T-helper 2 cell treated with Interferon-gamma antibody and Interleukin-4, amounts not matched to agents 5 μg/mL and 100 μg/mL, for 36 hours (primary cell): ENCODE data around the gene RHEX.
"Not testable (repeated sequence)": the region's sequence is repeated elsewhere in the genome, so short reads cannot be mapped to it uniquely, and the experiment has no call there.

Experiments
- DNase-seq: peaks from one replicate; pipeline ENCODE4 v3.0.0; 2021; ENCODE audit warnings: low spot score
- H3K27ac Mint-ChIP-seq: one replicate; pipeline ENCODE4 v1.8.0; 2021; ENCODE audit warnings: mild to moderate bottlenecking, mixed read lengths
- H3K27me3 Mint-ChIP-seq: one replicate; pipeline ENCODE4 v1.8.0; 2021; ENCODE audit warnings: low read depth, mixed read lengths
- H3K36me3 Mint-ChIP-seq: one replicate; pipeline ENCODE4 v1.8.0; 2021; ENCODE audit warnings: low read depth, mixed read lengths
- H3K4me1 Mint-ChIP-seq: one replicate; pipeline ENCODE4 v1.8.0; 2021; ENCODE audit warnings: low read depth, mixed read lengths
- H3K4me3 Mint-ChIP-seq: one replicate; pipeline ENCODE4 v1.8.0; 2022; ENCODE audit warnings: mild to moderate bottlenecking, moderate library complexity, mixed read lengths
- H3K9me3 Mint-ChIP-seq: one replicate; pipeline ENCODE4 v1.8.0; 2021; ENCODE audit warnings: mixed read lengths

RHEX gene

GRCh38 chr1:206058927-206059292 is 5.9 kb downstream of the RHEX start:
- Mint-ChIP-seq H3K9me3 (peaks cover 4% of the 10 kb centered on the region), H3K27ac (no peak overlapping the region), H3K36me3 (no peaks in the 10 kb centered on the region), H3K27me3 (peaks cover 55% of the 10 kb centered on the region), H3K4me1 (no peaks in the 10 kb centered on the region), H3K4me3 (no peak overlapping the region)
- no peak for DNase-seq

GRCh38 chr1:206059355-206059915 is 6.5 kb downstream of the RHEX start:
- Mint-ChIP-seq H3K36me3 (no peaks in the 10 kb centered on the region), H3K4me3 (no peak overlapping the region), H3K9me3 (peaks cover 4% of the 10 kb centered on the region), H3K27me3 (peaks cover 51% of the 10 kb centered on the region), H3K4me1 (no peaks in the 10 kb centered on the region), H3K27ac (no peak overlapping the region)
- DNase-seq = no peak

- Mint-ChIP-seq H3K4me3 (no peak overlapping the region), H3K9me3 (peaks cover 4% of the 10 kb centered on the region), H3K27ac (no peak overlapping the region), H3K27me3 (peaks cover 47% of the 10 kb centered on the region), H3K4me1 (no peaks in the 10 kb centered on the region), H3K36me3 (no peaks in the 10 kb centered on the region)
- DNase-seq = no peak
Observed at GRCh38 chr1:206060844-206061243, 7.9 kb downstream of the RHEX start.

DNA sequence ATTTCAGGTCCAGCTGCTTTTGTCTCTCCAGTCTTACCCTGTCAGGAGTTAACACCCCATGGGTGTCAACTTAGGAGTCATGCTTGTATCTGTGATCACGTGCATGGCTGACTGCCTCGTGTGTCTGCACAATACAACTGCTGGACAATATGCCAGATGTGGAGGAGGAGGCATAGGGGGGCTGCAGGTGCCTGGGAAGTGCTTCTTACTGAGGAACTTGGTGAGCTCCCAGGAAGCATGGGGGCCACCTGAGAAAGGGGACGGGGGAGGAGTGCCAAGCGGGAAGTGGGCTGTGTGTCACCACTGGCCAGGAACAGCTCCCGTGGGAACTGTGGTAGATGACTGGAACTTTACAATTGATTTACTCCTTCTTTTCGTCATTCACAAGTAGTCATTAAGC is 9.5 kb downstream of the RHEX start:
- peaks cover 46% of the 10 kb centered on the region for H3K27me3 Mint-ChIP-seq

DNA sequence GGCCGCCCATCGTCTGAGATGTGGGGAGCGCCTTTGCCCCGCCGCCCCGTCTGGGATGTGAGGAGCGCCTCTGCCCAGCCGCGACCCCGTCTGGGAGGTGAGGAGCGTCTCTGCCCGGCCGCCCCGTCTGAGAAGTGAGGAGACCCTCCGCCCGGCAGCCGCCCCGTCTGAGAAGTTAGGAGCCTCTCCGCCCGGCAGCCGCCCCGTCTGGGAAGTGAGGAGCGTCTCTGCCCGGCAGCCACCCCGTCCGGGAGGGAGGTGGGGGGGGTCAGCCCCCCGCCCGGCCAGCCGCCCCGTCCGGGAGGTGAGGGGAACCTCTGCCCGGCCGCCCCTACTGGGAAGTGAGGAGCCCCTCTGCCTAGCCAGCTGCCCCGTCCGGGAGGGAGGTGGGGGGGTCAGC is 11.0 kb downstream of the RHEX start:
- H3K36me3 Mint-ChIP-seq, H3K4me3 Mint-ChIP-seq, H3K4me1 Mint-ChIP-seq, DNase-seq, H3K9me3 Mint-ChIP-seq, H3K27ac Mint-ChIP-seq: not testable (repeated sequence)
- H3K27me3 Mint-ChIP-seq = peaks cover 54% of the 10 kb centered on the region

More for the DNA sequence above, 9.5 kb downstream of the RHEX start:
- peaks cover 5% of the 10 kb centered on the region for H3K4me1 Mint-ChIP-seq
- H3K4me3 Mint-ChIP-seq = no peak overlapping the region
- peaks cover 4% of the 10 kb centered on the region for H3K9me3 Mint-ChIP-seq
- H3K27ac Mint-ChIP-seq = no peak overlapping the region
- DNase-seq = no peak
- no peaks in the 10 kb centered on the region for H3K36me3 Mint-ChIP-seq

DNA sequence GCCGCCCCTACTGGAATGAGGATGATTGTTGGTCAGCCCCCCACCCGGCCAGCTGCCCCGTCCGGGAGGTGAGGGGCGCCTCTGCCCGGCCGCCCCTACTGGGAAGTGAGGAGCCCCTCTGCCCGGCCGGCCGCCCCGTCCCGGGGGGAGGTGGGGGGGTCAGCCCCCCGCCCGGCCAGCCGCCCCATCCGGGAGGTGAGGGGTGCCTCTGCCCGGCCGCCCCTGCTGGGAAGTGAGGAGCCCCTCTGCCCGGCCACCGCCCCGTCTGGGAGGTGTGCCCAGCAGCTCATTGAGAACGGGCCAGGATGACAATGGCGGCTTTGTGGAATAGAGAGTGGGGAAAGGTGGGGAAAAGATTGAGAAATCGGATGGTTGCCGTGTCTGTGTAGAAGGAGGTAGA is 11.5 kb downstream of the RHEX start:
- peaks cover 55% of the 10 kb centered on the region for H3K27me3 Mint-ChIP-seq
- not testable (repeated sequence) for H3K27ac Mint-ChIP-seq, H3K4me3 Mint-ChIP-seq

GRCh38 chr1:206065547-206066145 is 12.7 kb downstream of the RHEX start:
- H3K4me1 Mint-ChIP-seq = peaks cover 5% of the 10 kb centered on the region
- no peaks in the 10 kb centered on the region for H3K36me3 Mint-ChIP-seq
- no peak overlapping the region for H3K4me3 Mint-ChIP-seq
- no peak for DNase-seq
- no peak overlapping the region for H3K27ac Mint-ChIP-seq
- H3K27me3 Mint-ChIP-seq = peaks cover 47% of the 10 kb centered on the region
- H3K9me3 Mint-ChIP-seq = peaks cover 4% of the 10 kb centered on the region

More for the DNA sequence above, 11.5 kb downstream of the RHEX start:
- DNase-seq, H3K4me1 Mint-ChIP-seq, H3K36me3 Mint-ChIP-seq, H3K9me3 Mint-ChIP-seq: not testable (repeated sequence)

DNA sequence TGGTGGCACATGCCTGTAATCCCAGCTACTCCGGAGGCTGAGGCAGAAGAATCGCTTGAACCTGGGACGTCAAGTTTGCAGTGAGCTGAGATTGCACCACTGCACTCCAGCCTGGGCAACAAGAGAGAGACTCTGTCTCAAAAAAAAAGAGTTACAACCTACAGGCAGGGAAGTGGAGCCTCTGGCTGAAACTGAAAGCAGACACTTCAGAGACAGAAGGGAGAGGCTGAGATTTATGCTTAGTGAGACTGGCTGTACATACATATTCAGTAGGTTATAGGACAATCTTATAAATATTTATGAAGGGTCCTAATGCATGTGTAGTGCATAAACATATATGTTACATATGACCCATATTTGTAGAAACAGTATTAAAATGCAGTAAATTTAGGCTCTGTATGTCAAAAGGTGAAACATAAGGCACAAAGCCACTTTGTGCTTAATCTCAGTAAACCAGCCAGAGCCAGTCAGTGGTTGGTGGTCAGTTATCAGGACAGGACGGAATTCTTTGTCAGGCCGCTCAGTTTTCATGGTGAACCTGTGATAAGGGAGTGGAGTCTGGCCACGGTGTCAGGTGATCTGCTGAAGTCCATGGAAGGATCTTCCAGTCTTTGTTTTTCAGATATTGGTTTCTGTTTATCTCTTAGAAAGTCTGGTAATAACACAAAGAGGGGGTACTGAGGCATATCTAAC is 13.7 kb downstream of the RHEX start:
- H3K27me3 Mint-ChIP-seq = peaks cover 44% of the 10 kb centered on the region

DNA sequence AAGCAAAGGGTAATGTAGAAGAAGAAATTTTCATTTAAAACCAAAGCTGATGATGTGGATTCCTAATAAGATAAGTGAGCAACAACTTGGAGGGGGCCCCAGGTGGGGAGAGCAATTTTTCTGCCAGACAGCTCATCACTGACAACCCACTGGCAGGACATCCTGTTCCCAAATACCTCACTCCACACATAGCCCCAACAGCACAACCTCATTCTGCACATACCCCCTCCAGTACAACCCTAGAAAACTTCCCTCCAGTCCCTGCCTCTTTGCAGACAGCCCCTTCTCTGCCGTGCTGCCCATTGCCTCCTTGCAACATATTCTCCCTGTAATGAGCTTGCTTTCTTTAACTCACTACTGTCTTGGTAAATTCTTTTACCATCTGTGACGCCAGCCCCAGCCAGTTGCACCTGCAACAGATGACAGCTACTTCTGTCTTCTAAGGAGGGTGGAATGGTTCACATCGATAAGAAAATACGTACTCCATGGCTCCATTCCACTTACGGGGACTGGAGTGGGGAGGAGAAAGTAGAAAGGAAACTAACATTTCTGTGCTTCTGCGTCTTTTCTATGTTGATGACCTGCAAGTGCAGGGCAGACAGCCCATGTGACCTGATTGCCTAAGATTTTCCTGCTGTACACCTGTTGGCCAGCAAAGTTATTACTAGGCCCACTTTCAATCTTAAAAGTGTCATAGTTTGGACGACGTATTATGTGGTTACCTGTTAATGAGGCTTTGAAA is 14.7 kb downstream of the RHEX start:
- H3K4me3 Mint-ChIP-seq = no peak overlapping the region
- H3K4me1 Mint-ChIP-seq = peaks cover 5% of the 10 kb centered on the region
- H3K9me3 Mint-ChIP-seq = peaks cover 4% of the 10 kb centered on the region
- no peak for DNase-seq
- H3K27ac Mint-ChIP-seq = no peak overlapping the region
- H3K27me3 Mint-ChIP-seq = peaks cover 42% of the 10 kb centered on the region
- no peaks in the 10 kb centered on the region for H3K36me3 Mint-ChIP-seq

More for the DNA sequence above, 13.7 kb downstream of the RHEX start:
- DNase-seq = no peak
- H3K36me3 Mint-ChIP-seq = no peaks in the 10 kb centered on the region
- no peak overlapping the region for H3K27ac Mint-ChIP-seq
- peaks cover 4% of the 10 kb centered on the region for H3K9me3 Mint-ChIP-seq
- H3K4me1 Mint-ChIP-seq = peaks cover 5% of the 10 kb centered on the region
- H3K4me3 Mint-ChIP-seq = no peak overlapping the region

DNA sequence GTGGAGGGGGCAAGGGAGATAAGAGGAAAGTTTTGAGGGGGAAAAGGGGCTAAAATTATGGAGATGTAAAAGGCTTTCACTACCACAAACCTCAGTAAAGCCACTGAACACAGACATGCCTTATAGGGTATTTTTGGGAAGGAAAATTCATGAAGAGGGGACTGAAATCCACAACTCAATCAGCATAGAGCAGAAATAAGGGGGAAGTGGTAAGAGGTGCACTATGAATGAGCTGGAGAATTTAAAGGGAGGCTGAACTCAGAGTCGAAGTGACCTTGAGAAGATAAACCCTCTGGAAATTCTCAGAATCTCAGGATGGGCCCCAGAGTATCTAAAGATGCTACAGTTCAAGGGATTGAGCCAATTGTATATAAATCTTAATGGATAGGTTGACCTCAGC is 15.3 kb downstream of the RHEX start:
- H3K4me3 Mint-ChIP-seq = no peak overlapping the region
- H3K4me1 Mint-ChIP-seq = peaks cover 5% of the 10 kb centered on the region
- no peak overlapping the region for H3K27ac Mint-ChIP-seq
- DNase-seq = no peak
- peaks cover 41% of the 10 kb centered on the region for H3K27me3 Mint-ChIP-seq
- H3K9me3 Mint-ChIP-seq = no peaks in the 10 kb centered on the region
- no peaks in the 10 kb centered on the region for H3K36me3 Mint-ChIP-seq

DNA sequence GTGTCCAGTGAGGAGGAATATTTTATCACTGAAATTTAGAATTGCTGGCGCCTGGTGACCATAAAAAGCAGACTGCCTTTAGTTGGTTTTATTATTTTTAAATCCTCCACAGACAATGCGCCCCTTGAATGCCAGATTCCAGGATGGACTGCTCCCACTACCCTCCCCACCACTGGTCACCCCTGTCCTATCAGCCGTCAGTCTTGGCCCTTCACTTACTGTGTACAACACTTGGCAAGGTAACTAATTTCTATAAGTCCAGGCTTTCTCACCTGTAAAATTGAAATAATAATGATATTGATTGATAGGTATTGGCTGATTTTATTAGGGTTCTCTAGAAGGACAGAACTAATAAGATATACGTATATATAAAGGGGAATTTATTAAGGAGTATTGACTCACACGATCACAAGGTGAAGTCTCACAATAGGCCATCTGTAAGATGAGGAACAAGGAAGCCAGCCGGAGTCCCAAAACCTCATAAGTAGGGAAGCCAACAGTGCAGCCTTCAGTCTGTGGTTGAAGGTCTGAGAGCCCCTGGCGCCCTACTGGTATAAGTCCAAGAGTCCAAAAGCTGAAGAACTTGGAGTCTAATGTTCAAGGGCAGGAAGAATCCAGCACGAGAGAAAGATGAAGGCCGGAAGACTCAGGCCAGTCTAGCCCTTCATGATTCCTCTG is 17.8 kb downstream of the RHEX start:
- Mint-ChIP-seq H3K4me3 (no peak overlapping the region), H3K9me3 (no peaks in the 10 kb centered on the region), H3K27ac (no peak overlapping the region), H3K36me3 (no peaks in the 10 kb centered on the region), H3K27me3 (peaks cover 53% of the 10 kb centered on the region), H3K4me1 (peaks cover 5% of the 10 kb centered on the region)
- no peak for DNase-seq

GRCh38 chr1:206074839-206075238 is 21.9 kb downstream of the RHEX start:
- Mint-ChIP-seq H3K4me3 (no peak overlapping the region), H3K36me3 (peaks cover 2% of the 10 kb centered on the region), H3K27me3 (peaks cover 45% of the 10 kb centered on the region), H3K9me3 (no peaks in the 10 kb centered on the region), H3K4me1 (peaks cover 3% of the 10 kb centered on the region), H3K27ac (no peak overlapping the region)
- DNase-seq = no peak

- peaks cover 48% of the 10 kb centered on the region for H3K27me3 Mint-ChIP-seq
- no peak for DNase-seq
- H3K4me3 Mint-ChIP-seq = no peak overlapping the region
- peaks cover 2% of the 10 kb centered on the region for H3K36me3 Mint-ChIP-seq
- H3K4me1 Mint-ChIP-seq = peaks cover 15% of the 10 kb centered on the region
- H3K27ac Mint-ChIP-seq = no peak overlapping the region
- no peaks in the 10 kb centered on the region for H3K9me3 Mint-ChIP-seq
Observed at GRCh38 chr1:206075786-206076755, 23.1 kb downstream of the RHEX start.
